Caki2 (cell line): ENCODE data around the gene C9. TPM values are rescaled to one million over a fixed set of nuclear protein-coding genes. Genes with fewer than 3 reads are reported as not detected.
"Not testable (repeated sequence)": the region's sequence is repeated elsewhere in the genome, so short reads cannot be mapped to it uniquely, and the experiment has no call there.

Source experiments
- DNase-seq: peaks from one replicate; pipeline ENCODE4 v3.0.0-alpha.2; 2015; ENCODE audit warnings: low read depth
- in situ Hi-C: cut with HindIII; loops from 2 replicates; pipeline ENCODE4 v1.10.0; 2016; ENCODE audit warnings: low sequenced_read_pairs, low pct_unique_long_range_greater_than_20kb, mixed read lengths
- total RNA-seq: library from RNA; depleted of rRNA; stranded (reverse); fragments of >200 nt; shearing (Covaris generic); gene quantifications from 2 replicates; pipeline ENCODE4 v1.2.3, GENCODE V29; 2014; ENCODE audit warnings: low replicate concordance; rRNA removed

The C9 gene
- total RNA-seq, 1 experiment from 2014 or later, result not detected

DNA sequence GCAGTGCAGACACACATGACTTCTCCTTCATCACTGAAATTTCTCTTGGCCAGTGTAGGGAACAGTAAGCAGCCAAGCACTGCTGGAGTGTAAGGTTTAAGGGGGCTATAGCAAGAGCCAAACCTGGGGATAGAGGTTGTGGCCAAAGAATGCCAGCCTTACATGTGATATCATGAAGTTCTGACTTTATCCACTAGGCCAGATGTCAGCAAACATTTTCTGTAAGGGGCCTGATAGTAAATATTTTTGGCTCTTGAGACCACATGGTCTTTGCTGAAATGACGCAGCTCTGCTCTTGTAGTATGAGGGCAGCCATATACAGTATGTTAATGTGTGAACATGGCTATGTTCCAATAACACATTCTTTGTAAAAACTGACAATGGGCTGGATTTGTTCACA lies 115.2 kb downstream of the C9 start:
- DNase-seq, result no peak
- in situ Hi-C loops, result no loop called here

DNA sequence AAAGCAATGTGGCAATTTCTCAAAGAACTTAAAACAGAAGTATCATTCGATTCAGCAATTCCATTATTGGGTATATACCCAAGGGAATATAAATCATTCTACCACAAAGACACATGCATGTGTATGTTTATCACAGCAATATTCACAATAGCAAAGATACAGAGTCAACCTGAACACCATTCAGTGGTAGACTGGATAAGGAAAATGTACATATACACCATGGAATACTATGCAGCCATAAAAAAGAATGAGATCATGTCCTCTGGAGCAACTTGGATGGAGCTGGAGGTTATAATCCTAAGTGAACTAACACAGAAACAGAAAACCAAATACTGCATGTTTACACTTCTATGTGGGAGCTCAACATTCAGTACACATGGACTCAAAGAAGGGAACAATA lies 123.5 kb downstream of the C9 start:
- in situ Hi-C loops, result no loop called here
- no peak for DNase-seq

DNA sequence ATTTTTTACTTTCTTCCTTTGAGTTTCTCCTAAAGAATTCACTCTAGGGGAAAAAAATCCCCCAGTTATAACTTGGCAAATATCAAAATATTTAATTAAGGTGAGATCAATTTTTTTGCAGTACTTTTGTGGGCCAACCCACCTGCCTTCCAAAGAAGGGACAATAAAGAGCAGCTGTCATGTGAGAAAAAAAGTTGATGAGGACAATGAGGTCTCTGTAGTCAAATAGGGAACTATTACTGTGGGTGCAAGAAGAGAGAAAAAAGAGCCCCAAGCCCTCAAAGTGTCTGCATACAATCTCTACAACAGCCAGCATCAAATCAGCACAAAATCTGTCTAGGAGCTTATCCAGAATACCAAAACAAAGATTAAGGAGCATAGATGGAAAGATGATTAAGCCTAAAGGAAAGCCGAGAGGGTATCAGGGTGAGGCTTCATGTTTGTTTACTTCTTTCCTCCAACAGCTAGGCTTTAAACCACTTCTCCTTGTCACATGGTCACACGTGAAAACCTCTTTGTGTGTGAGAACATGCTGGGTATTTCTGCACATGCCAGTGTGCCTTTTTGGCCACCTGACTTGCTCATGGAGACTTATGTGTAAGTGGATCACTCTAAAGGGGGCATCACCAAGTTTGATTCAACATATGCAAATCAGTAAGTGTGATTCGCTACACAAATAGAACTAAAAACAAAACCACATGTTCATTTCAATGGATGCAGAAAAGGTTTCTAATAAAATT lies 125.8 kb downstream of the C9 start:
- DNase-seq, result no peak
- in situ Hi-C loops, result no loop called here

DNA sequence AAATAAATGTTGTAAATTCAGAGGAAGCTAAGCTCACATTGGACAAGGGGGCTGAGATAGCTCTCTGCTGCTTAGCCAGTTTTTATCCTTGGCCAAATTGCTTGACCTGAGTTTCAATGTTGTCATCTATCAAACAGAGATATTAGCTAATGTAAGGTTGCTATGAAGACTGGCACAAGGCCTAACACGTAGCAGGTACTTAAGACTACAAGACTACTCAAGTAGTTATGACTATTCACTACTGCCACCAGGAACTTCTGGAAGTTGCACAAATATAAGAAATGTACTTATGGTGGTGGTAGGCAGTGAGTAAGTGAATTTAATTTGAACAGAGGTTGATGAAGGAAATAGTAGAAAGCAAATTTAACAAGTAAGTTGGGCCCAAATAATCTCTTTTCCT lies 127.6 kb downstream of the C9 start:
- no peak for DNase-seq
- in situ Hi-C loops, result no loop called here

DNA sequence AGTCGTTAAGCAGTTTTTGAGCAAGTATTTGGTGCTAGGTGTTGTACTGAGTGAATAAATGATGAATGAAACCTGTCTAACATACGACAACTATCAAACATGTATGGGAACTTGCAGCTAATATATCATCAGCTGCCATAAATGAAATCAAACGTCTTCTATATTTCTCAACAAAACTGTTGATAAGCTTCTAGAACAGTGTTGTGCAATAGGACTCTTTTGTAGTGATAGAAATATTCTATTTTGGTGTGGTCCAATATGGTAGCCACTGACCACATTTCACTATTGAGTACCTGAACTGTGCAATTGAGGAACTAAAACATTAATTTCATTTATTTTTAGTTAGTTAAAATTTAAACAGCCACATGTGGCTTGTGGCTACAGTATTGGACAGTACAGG lies 128.6 kb downstream of the C9 start:
- no peak for DNase-seq
- in situ Hi-C loops, result no loop called here

DNA sequence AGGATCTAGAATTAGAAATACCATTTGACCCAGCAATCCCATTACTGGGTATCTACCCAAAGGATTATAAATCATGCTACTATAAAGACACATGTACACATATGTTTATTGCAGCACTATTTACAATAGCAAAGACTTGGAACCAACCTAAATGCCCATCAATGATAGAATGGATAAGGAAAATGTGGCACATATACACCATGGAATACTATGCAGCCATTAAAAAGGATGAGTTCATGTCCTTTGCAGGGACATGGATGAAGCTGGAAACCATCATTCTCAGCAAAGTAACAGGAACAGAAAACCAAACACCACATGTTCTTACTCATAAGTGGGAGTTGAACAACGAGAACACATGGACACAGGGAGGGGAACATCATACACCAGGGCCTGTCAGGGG lies 129.8 kb downstream of the C9 start:
- DNase-seq, in situ Hi-C loops: not testable (repeated sequence)

Other genes with a start within 250 kb of the C9 start
- gene FYB1, start 144.9 kb downstream of the C9 start, total RNA-seq, result not detected in 2 replicates
- 0.68 and 2.1 TPM in 2 replicates for gene DAB2, start 60.5 kb upstream of the C9 start, total RNA-seq